Liver (tissue), 9 donors: Measurements from ENCODE around the gene RAB43. TPM values are rescaled to one million over a fixed set of nuclear protein-coding genes. Genes with fewer than 3 reads are reported as not detected.

Source experiments
- DNase-seq: peaks from one replicate; pipeline ENCODE4 v3.0.0-alpha.2; 2017; ENCODE audit warnings: low spot score
- H3K27ac ChIP-seq, 2 donors: one replicate each; pipeline ENCODE4 v1.7.0; 2013; ENCODE audit warnings: inconsistent platforms in 2 of 2, low read length in 2 of 2, control low read depth in 1 of 2, low read depth in 1 of 2, mild to moderate bottlenecking in 1 of 2
- H3K27me3 ChIP-seq, 4 donors: one replicate each; pipeline versions ENCODE4 v1.6.1 to v1.7.0; 2013; ENCODE audit warnings: low read length in 3 of 4, inconsistent platforms in 1 of 4, mild to moderate bottlenecking in 1 of 4, moderate library complexity in 1 of 4; ENCODE audit not compliant: control insufficient read depth in 4 of 4, insufficient read depth in 4 of 4
- H3K36me3 ChIP-seq, 4 donors: one replicate each; pipeline versions ENCODE4 v1.6.1 to v1.7.0; 2013; ENCODE audit warnings: low read length in 3 of 4, mild to moderate bottlenecking in 3 of 4, low read depth in 1 of 4, moderate library complexity in 1 of 4; ENCODE audit not compliant: control insufficient read depth in 4 of 4, insufficient read depth in 3 of 4
- H3K4me1 ChIP-seq, 4 donors: one replicate each; pipeline versions ENCODE4 v1.6.1 to v1.7.0; 2013; ENCODE audit warnings: low read length in 3 of 4, mild to moderate bottlenecking in 3 of 4, moderate library complexity in 1 of 4; ENCODE audit not compliant: control insufficient read depth in 4 of 4, insufficient read depth in 4 of 4
- H3K4me3 ChIP-seq, 3 donors: one replicate each; pipeline versions ENCODE4 v1.6.1 to v1.7.0; 2013; ENCODE audit warnings: low read length in 3 of 3, control low read depth in 1 of 3, low read depth in 1 of 3, mild to moderate bottlenecking in 1 of 3
- H3K9ac ChIP-seq, 2 donors: one replicate each; pipeline ENCODE4 v1.7.0; 2013; ENCODE audit warnings: low read length in 2 of 2, mild to moderate bottlenecking in 2 of 2, moderate library complexity in 2 of 2, control low read depth in 1 of 2, low read depth in 1 of 2
- H3K9me3 ChIP-seq, 4 donors: one replicate each; pipeline versions ENCODE4 v1.6.1 to v1.7.0; 2013; ENCODE audit warnings: low read length in 3 of 4; ENCODE audit not compliant: control insufficient read depth in 4 of 4
- EGR1 ChIP-seq, 2 donors: IDR thresholded peaks; 2 replicates each; pipeline ENCODE4 v1.6.1; 2016 to 2018; ENCODE audit warnings: antibody characterized with exemption in 2 of 2, low read depth in 2 of 2
- FOXA1 ChIP-seq: IDR thresholded peaks from 2 replicates; pipeline ENCODE4 v1.6.1; 2016; ENCODE audit warnings: antibody characterized with exemption
- FOXA2 ChIP-seq: IDR thresholded peaks from 2 replicates; pipeline ENCODE4 v1.6.1; 2016; ENCODE audit warnings: antibody characterized with exemption
- GABPA ChIP-seq, 2 donors: IDR thresholded peaks in 1 of 2; conservative IDR thresholded peaks in 1 of 2; 2 replicates each; pipeline ENCODE4 v1.6.1; 2016; ENCODE audit warnings: antibody characterized with exemption in 2 of 2, mild to moderate bottlenecking in 1 of 2, moderate library complexity in 1 of 2
- HNF4A ChIP-seq, 2 donors: conservative IDR thresholded peaks; 2 replicates each; pipeline ENCODE4 v1.6.1; 2016; ENCODE audit warnings: antibody characterized with exemption in 2 of 2, mild to moderate bottlenecking in 2 of 2
- HNF4G ChIP-seq: IDR thresholded peaks from 2 replicates; pipeline ENCODE4 v1.6.1; 2016; ENCODE audit warnings: antibody characterized with exemption
- MAX ChIP-seq: IDR thresholded peaks from 2 replicates; pipeline ENCODE4 v1.6.1; 2016; ENCODE audit warnings: antibody characterized with exemption
- NR2F2 ChIP-seq: IDR thresholded peaks from 2 replicates; pipeline ENCODE4 v1.6.1; 2016; ENCODE audit warnings: antibody characterized with exemption
- RAD21 ChIP-seq, 2 donors: IDR thresholded peaks; 2 replicates each; pipeline ENCODE4 v1.6.1; 2016; ENCODE audit warnings: antibody characterized with exemption in 2 of 2, mild to moderate bottlenecking in 2 of 2
- RXRA ChIP-seq, 2 donors: IDR thresholded peaks; 2 replicates each; pipeline ENCODE4 v1.6.1; 2017 to 2018; ENCODE audit warnings: antibody characterized with exemption in 2 of 2, mild to moderate bottlenecking in 1 of 2
- SP1 ChIP-seq: IDR thresholded peaks from 2 replicates; pipeline ENCODE4 v1.6.1; 2018; ENCODE audit warnings: antibody characterized with exemption, mild to moderate bottlenecking
- YY1 ChIP-seq: IDR thresholded peaks from 2 replicates; pipeline ENCODE4 v1.6.1; 2016; ENCODE audit warnings: antibody characterized with exemption, mild to moderate bottlenecking
- WGBS: extraction: QIAGEN DNeasy Blood & Tissue Kit; methylation state at CpG from one replicate; pipeline ENCODE4 v1.1.7; 2013; 5-methylcytosine and 5-hydroxymethylcytosine counted together
- polyA plus RNA-seq, 2 donors: library from polyadenylated mRNA; stranded (reverse) in 1 of 2; unstranded in 1 of 2; fragments of 200-250 nt in 1 of 2; fragments of >200 nt in 1 of 2; fragmentation: Nextera tagmentation in 1 of 2; extraction: Ambion mirVana in 1 of 2; gene quantifications; one replicate each; pipeline versions ENCODE4 v1.2.1 to v1.2.3, GENCODE V29; 2013 to 2015
- total RNA-seq, 2 donors: library from RNA; depleted of rRNA; stranded (reverse); fragments of >200 nt; gene quantifications; one replicate each; pipeline ENCODE4 v1.2.3, GENCODE V29; 2014
- TF ChIP-seq, protein P1 (sequence below): fragments of 150-350 bp; IDR thresholded peaks from 2 replicates; pipeline ENCODE4 v1.5.1; 2017; ENCODE audit warnings: improper control_type of control experiment, low read depth, low read length; ENCODE audit not compliant: missing input control
- TF ChIP-seq, protein P2 (sequence below): IDR thresholded peaks from 2 replicates; pipeline ENCODE4 v1.6.1; 2016; ENCODE audit warnings: antibody characterized with exemption
- TF ChIP-seq, protein P3 (sequence below): IDR thresholded peaks from 2 replicates; pipeline ENCODE4 v1.6.1; 2016; ENCODE audit warnings: antibody characterized with exemption, mild to moderate bottlenecking
- TF ChIP-seq, protein P4 (sequence below): IDR thresholded peaks from 2 replicates; pipeline ENCODE4 v1.6.1; 2016; ENCODE audit warnings: antibody characterized with exemption
- donor health status: healthy.
- donor health status: healthy.
- donor health status: healthy.
- donor health status: healthy.
- donor health status: healthy.

The RAB43 gene
- total RNA-seq, result 10 to 100 TPM; 20.7 to 58.1 TPM
- 10 to 100 TPM; 13.4 to 32.4 TPM for polyA plus RNA-seq

GRCh38 chr3:129121792-129122411 lies at the start of gene RAB43:
Gene RAB43, minus strand, starts transcription at chr3:129121804. Its CDS starts 315 bp downstream, at chr3:129121489.
- Histone ChIP-seq H3K4me3 (peak within 1 kb of the TSS; percentile 70 to 96 (median 90)), H3K36me3 (peaks cover 0 to 6% (median 1%) of the 10 kb centered on the region in 4 donors), H3K4me1 (peaks cover 17 to 46% (median 40%) of the 10 kb centered on the region in 4 donors), H3K27me3 (no peaks in the 10 kb centered on the region), H3K9ac (peak within 1 kb of the TSS; percentile 90 to 99), H3K9me3 (no peaks in the 10 kb centered on the region), H3K27ac (peak within 1 kb of the TSS; percentile 99 to 100)
- 4% methylated on average over 60 of the region's 60 CpGs for WGBS
- peak; percentile 96 for DNase-seq
- TF ChIP-seq MAX, result no peak
- peak in 1 of 2 donors; percentile 38 for TF ChIP-seq EGR1 (IDR thresholded peaks at IDR 0.05; ENCODE audit: low read depth in 2 of 2)
- no peak for TF ChIP-seq YY1
- TF ChIP-seq, protein P1, sequence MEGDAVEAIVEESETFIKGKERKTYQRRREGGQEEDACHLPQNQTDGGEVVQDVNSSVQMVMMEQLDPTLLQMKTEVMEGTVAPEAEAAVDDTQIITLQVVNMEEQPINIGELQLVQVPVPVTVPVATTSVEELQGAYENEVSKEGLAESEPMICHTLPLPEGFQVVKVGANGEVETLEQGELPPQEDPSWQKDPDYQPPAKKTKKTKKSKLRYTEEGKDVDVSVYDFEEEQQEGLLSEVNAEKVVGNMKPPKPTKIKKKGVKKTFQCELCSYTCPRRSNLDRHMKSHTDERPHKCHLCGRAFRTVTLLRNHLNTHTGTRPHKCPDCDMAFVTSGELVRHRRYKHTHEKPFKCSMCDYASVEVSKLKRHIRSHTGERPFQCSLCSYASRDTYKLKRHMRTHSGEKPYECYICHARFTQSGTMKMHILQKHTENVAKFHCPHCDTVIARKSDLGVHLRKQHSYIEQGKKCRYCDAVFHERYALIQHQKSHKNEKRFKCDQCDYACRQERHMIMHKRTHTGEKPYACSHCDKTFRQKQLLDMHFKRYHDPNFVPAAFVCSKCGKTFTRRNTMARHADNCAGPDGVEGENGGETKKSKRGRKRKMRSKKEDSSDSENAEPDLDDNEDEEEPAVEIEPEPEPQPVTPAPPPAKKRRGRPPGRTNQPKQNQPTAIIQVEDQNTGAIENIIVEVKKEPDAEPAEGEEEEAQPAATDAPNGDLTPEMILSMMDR, result no peak
- TF ChIP-seq GABPA (IDR thresholded peaks at IDR 0.05 in 1 of 2, conservative IDR thresholded peaks at IDR 0.05 in 1 of 2), result no peak
- TF ChIP-seq FOXA2, result no peak
- TF ChIP-seq NR2F2, result no peak
- no peak for TF ChIP-seq FOXA1
- TF ChIP-seq SP1, result peak; percentile 93
- TF ChIP-seq, protein P2, sequence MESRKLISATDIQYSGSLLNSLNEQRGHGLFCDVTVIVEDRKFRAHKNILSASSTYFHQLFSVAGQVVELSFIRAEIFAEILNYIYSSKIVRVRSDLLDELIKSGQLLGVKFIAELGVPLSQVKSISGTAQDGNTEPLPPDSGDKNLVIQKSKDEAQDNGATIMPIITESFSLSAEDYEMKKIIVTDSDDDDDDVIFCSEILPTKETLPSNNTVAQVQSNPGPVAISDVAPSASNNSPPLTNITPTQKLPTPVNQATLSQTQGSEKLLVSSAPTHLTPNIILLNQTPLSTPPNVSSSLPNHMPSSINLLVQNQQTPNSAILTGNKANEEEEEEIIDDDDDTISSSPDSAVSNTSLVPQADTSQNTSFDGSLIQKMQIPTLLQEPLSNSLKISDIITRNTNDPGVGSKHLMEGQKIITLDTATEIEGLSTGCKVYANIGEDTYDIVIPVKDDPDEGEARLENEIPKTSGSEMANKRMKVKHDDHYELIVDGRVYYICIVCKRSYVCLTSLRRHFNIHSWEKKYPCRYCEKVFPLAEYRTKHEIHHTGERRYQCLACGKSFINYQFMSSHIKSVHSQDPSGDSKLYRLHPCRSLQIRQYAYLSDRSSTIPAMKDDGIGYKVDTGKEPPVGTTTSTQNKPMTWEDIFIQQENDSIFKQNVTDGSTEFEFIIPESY, result no peak
- TF ChIP-seq HNF4G, result peak; percentile 19
- peak; percentile 22 to 54 for TF ChIP-seq HNF4A (conservative IDR thresholded peaks at IDR 0.05)
- TF ChIP-seq, protein P3, sequence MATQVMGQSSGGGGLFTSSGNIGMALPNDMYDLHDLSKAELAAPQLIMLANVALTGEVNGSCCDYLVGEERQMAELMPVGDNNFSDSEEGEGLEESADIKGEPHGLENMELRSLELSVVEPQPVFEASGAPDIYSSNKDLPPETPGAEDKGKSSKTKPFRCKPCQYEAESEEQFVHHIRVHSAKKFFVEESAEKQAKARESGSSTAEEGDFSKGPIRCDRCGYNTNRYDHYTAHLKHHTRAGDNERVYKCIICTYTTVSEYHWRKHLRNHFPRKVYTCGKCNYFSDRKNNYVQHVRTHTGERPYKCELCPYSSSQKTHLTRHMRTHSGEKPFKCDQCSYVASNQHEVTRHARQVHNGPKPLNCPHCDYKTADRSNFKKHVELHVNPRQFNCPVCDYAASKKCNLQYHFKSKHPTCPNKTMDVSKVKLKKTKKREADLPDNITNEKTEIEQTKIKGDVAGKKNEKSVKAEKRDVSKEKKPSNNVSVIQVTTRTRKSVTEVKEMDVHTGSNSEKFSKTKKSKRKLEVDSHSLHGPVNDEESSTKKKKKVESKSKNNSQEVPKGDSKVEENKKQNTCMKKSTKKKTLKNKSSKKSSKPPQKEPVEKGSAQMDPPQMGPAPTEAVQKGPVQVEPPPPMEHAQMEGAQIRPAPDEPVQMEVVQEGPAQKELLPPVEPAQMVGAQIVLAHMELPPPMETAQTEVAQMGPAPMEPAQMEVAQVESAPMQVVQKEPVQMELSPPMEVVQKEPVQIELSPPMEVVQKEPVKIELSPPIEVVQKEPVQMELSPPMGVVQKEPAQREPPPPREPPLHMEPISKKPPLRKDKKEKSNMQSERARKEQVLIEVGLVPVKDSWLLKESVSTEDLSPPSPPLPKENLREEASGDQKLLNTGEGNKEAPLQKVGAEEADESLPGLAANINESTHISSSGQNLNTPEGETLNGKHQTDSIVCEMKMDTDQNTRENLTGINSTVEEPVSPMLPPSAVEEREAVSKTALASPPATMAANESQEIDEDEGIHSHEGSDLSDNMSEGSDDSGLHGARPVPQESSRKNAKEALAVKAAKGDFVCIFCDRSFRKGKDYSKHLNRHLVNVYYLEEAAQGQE, result no peak
- peak; percentile 57 to 72 for TF ChIP-seq RXRA (IDR thresholded peaks at IDR 0.05)
- TF ChIP-seq, protein P4, sequence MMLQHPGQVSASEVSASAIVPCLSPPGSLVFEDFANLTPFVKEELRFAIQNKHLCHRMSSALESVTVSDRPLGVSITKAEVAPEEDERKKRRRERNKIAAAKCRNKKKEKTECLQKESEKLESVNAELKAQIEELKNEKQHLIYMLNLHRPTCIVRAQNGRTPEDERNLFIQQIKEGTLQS, result no peak
- TF ChIP-seq RAD21 (IDR thresholded peaks at IDR 0.05), result peak in 1 of 2 donors; percentile 5
